Keratinocyte (primary cell): ENCODE data around the gene EHBP1. TPM values are rescaled to one million over a fixed set of nuclear protein-coding genes. Genes with fewer than 3 reads are reported as not detected.
A peak's percentile ranks its signal among the peaks of the same experiment; 100 is the strongest.

Experiments used
- DNase-seq: peaks from one replicate; pipeline ENCODE4 v3.0.0-alpha.2; 2011; ENCODE audit warnings: low read depth, missing footprints, low spot score
- FAIRE-seq: peaks from 2 replicates; lab custom pipeline; 2011; peaks lifted over from hg19 to GRCh38; lab: Jason Lieb, UNC
- H2AFZ ChIP-seq: 2 replicates; pipeline ENCODE4 v1.6.0; 2012; ENCODE audit warnings: low read length, control low read depth, inconsistent platforms; ENCODE audit not compliant: control insufficient read depth
- H3K27ac ChIP-seq: 2 replicates; pipeline ENCODE4 v1.5.1; 2011; ENCODE audit warnings: low read length; ENCODE audit not compliant: control insufficient read depth, insufficient read depth
- H3K27me3 ChIP-seq: 3 replicates; pipeline ENCODE4 v1.6.0; 2011; ENCODE audit warnings: low read length; ENCODE audit not compliant: control insufficient read depth, insufficient read depth; ENCODE audit errors: extremely low read depth
- H3K36me3 ChIP-seq, 2 experiments: 2 replicates in 1 of 2; 3 replicates in 1 of 2; pipeline ENCODE4 v1.5.1; 2011; ENCODE audit warnings: low read length in 2 of 2, mild to moderate bottlenecking in 1 of 2; ENCODE audit not compliant: control insufficient read depth in 2 of 2, insufficient read depth in 2 of 2; ENCODE audit errors: extremely low read depth in 1 of 2
- H3K4me1 ChIP-seq: 3 replicates; pipeline ENCODE4 v1.5.1; 2011; ENCODE audit warnings: low read length; ENCODE audit not compliant: control insufficient read depth, insufficient read depth; ENCODE audit errors: extremely low read depth
- H3K4me2 ChIP-seq: 3 replicates; pipeline ENCODE4 v1.6.0; 2011; ENCODE audit warnings: low read depth, low read length; ENCODE audit not compliant: control insufficient read depth, insufficient read depth; ENCODE audit errors: extremely low read depth
- H3K4me3 ChIP-seq, 3 experiments: fragments of 200-600 bp in 1 of 3; sonication (generic) in 1 of 3; 2 replicates in 2 of 3; 3 replicates in 1 of 3; pipeline ENCODE4 v1.5.1; 2011 to 2016; ENCODE audit warnings: low read length in 3 of 3, mild to moderate bottlenecking in 3 of 3, control low read depth in 2 of 3, inconsistent platforms in 1 of 3, low read depth in 1 of 3, mixed read lengths in 1 of 3, mixed run types in 1 of 3, moderate library complexity in 1 of 3; ENCODE audit not compliant: control insufficient read depth in 2 of 3, insufficient read depth in 2 of 3; ENCODE audit errors: extremely low read depth in 1 of 3
- H3K79me2 ChIP-seq: 2 replicates; pipeline ENCODE4 v1.6.0; 2012; ENCODE audit warnings: low read length; ENCODE audit not compliant: control insufficient read depth, insufficient read depth
- H3K9ac ChIP-seq: 3 replicates; pipeline ENCODE4 v1.6.0; 2011; ENCODE audit warnings: low read length; ENCODE audit not compliant: control insufficient read depth, insufficient read depth; ENCODE audit errors: extremely low read depth
- H3K9me1 ChIP-seq: 3 replicates; pipeline ENCODE4 v1.6.0; 2011; ENCODE audit warnings: low read length; ENCODE audit not compliant: control insufficient read depth, insufficient read depth; ENCODE audit errors: extremely low read depth
- H3K9me3 ChIP-seq: 2 replicates; pipeline ENCODE4 v1.5.1; 2012; ENCODE audit warnings: low read depth, low read length; ENCODE audit not compliant: control insufficient read depth
- H4K20me1 ChIP-seq: 3 replicates; pipeline ENCODE4 v1.6.0; 2011; ENCODE audit warnings: low read length; ENCODE audit not compliant: control insufficient read depth, insufficient read depth; ENCODE audit errors: extremely low read depth
- CTCF ChIP-seq, 3 experiments: IDR thresholded peaks in 1 of 3; conservative IDR thresholded peaks in 1 of 3; optimal IDR thresholded peaks in 1 of 3; 2 replicates in 2 of 3; 3 replicates in 1 of 3; pipeline versions ENCODE3 to v1.5.1; 2011; ENCODE audit warnings: low read length in 3 of 3, mild to moderate bottlenecking in 3 of 3, moderate library complexity in 2 of 3, control low read depth in 1 of 3, inconsistent platforms in 1 of 3; ENCODE audit not compliant: insufficient read depth in 2 of 3; ENCODE audit errors: extremely low read depth in 1 of 3
- EZH2 ChIP-seq: IDR thresholded peaks from one replicate; pipeline ENCODE4 v1.6.1; 2012; ENCODE audit warnings: inconsistent platforms, mild to moderate bottlenecking, low read length, moderate library complexity
- dilution Hi-C: fragments of 300-500 bp; cut with MboI; formaldehyde crosslinking; loops from one replicate; pipeline ENCODE4 v1.7.0; 2020; ENCODE audit warnings: low sequenced_read_pairs; ENCODE audit not compliant: extremely low pct_ligation_motif_present
- polyA plus RNA-seq, 5 experiments: library from polyadenylated mRNA; depleted of rRNA in 3 of 5; stranded (reverse) in 3 of 5; stranded (forward) in 1 of 5; unstranded in 1 of 5; fragments of >200 nt; gene quantifications; 1 replicate in 1 of 5; 2 replicates in 3 of 5; 3 replicates in 1 of 5; pipeline versions ENCODE4 v1.2.1 to v1.2.3, GENCODE V29; 2011 to 2012; ENCODE audit warnings: missing spikeins in 2 of 5, low read depth in 1 of 5, low replicate concordance in 1 of 5

EHBP1 gene
- polyA plus RNA-seq, 1 donor (not counting 4 experiments of a cell fraction or from before 2014, with no cell fraction given) = 59.0 TPM

DNA sequence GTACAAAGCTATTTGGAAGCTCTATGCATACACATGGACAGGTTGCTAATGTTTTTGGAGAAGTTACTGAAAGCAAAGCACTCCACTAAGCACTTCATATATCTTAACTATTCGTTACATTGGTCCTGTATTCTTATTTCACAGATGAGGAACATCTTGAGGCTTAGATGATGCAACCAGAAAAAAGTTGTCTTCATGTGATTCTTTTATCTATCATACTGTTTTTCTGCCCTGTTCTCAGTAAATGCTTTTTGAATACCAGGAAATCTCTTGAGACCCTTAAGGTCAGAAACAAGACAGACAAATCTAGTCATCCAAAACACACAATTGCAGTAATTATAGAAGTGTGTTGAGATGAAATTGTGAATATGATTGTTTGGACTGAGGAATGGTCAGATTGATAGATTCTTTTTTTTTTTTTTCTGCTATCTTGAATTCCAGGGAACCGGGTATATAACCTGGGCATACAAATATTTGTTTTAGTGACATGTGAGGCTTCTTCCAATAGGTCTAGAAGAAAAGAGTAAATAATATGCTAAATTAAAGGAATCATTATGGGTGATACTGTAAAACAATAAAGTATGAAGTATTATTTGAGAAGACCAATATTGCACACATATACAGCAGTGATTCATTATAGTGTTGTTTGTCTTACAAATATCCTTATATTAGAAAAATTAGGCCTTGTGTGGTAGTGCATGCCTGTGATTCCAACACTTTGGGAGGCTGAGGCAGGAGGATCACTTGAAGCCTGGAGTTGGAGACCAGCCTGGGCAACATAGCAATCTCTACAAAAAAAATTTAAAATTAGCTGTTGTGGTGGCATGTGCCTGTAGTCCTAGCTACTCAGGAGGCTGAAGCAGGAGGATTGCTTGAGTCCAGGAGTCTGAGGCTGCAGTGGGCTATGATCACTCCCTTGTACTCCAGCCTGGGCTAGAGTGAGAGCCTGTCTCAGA lies 33.7 kb downstream of the EHBP1 start:
- Histone ChIP-seq H4K20me1 (no peaks in the 10 kb centered on the region), H3K9me1 (no peaks in the 10 kb centered on the region), H3K9ac (no peak overlapping the region), H3K36me3 (peaks cover 0 to 3% of the 10 kb centered on the region in 2 experiments), H3K27me3 (no peaks in the 10 kb centered on the region), H3K27ac (no peak overlapping the region), H3K4me2 (no peak overlapping the region), H2AFZ (no peak overlapping the region), H3K79me2 (peaks cover 89% of the 10 kb centered on the region), H3K4me1 (peaks cover 6% of the 10 kb centered on the region), H3K9me3 (no peaks in the 10 kb centered on the region), H3K4me3 (no peak overlapping the region)
- no peak for TF ChIP-seq EZH2
- TF ChIP-seq CTCF (optimal IDR thresholded peaks at IDR 0.05 in 1 of 3, IDR thresholded peaks at IDR 0.05 in 1 of 3, conservative IDR thresholded peaks at IDR 0.05 in 1 of 3; ENCODE audit: extremely low read depth in 1 of 3, insufficient read depth in 2 of 3, low read length in 3 of 3) = no peak
- dilution Hi-C loops = no loop called here
- DNase-seq = no peak
- peak; percentile 44 for FAIRE-seq

DNA sequence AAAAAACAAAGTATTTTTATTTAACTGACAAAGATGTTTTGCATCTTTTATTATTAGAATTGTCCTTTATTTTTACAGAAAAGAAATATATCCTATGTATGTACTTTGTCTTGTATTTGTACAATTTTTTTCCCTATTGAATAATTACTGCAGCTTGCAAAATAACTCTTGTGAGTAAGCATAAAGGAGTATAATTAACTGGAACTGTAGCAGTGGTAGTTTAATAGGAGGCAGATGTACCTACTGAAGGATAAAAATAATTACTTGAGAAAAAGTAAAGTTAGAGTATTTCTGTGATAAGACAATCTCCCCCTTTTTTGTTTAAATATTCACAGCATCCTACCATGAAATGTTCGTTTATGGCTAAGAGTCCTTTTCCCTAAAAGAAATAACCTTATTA lies 34.7 kb downstream of the EHBP1 start:
- DNase-seq (no peak), FAIRE-seq (no peak)
- no peaks in the 10 kb centered on the region for H3K27me3 ChIP-seq
- H3K27ac ChIP-seq = no peak overlapping the region
- no peaks in the 10 kb centered on the region for H3K9me1 ChIP-seq
- H3K9me3 ChIP-seq = no peaks in the 10 kb centered on the region
- peaks cover 91% of the 10 kb centered on the region for H3K79me2 ChIP-seq
- H3K4me2 ChIP-seq = no peak overlapping the region
- H3K36me3 ChIP-seq = peaks cover 0 to 3% of the 10 kb centered on the region in 2 experiments
- no peak for TF ChIP-seq CTCF (optimal IDR thresholded peaks at IDR 0.05 in 1 of 3, IDR thresholded peaks at IDR 0.05 in 1 of 3, conservative IDR thresholded peaks at IDR 0.05 in 1 of 3; ENCODE audit: extremely low read depth in 1 of 3, insufficient read depth in 2 of 3, low read length in 3 of 3)
- TF ChIP-seq EZH2 = no peak
- no peaks in the 10 kb centered on the region for H4K20me1 ChIP-seq
- no peak overlapping the region for H3K4me3 ChIP-seq
- dilution Hi-C loops = no loop called here
- H3K4me1 ChIP-seq = peaks cover 6% of the 10 kb centered on the region
- no peak overlapping the region for H2AFZ ChIP-seq
- H3K9ac ChIP-seq = no peak overlapping the region
